GM19023 (cell line): ENCODE results near the gene SH3GL2.
"Not testable (repeated sequence)": the region's sequence is repeated elsewhere in the genome, so short reads cannot be mapped to it uniquely, and the experiment has no call there.

Source experiments
- ATAC-seq: cut with Tn5 transposase; IDR thresholded peaks from one replicate; pipeline ENCODE4 v1.9.1; 2021; ENCODE audit warnings: mild to moderate bottlenecking, moderate library complexity; ENCODE audit not compliant: unreplicated experiment

SH3GL2 gene

GRCh38 chr9:17742067-17742466 is 163.2 kb downstream of the SH3GL2 start:
- ATAC-seq, result no peak

GRCh38 chr9:17744786-17745185 is 165.9 kb downstream of the SH3GL2 start:
- no peak for ATAC-seq

GRCh38 chr9:17750269-17750668 is 171.4 kb downstream of the SH3GL2 start:
- ATAC-seq, result no peak

- no peak for ATAC-seq
These were observed 172.6 kb downstream of the SH3GL2 start for GRCh38 chr9:17751486-17751885.

GRCh38 chr9:17752021-17752420 is 173.2 kb downstream of the SH3GL2 start:
- no peak for ATAC-seq

GRCh38 chr9:17757816-17758215 is 178.9 kb downstream of the SH3GL2 start:
- no peak for ATAC-seq

- no peak for ATAC-seq
These were observed 181.4 kb downstream of the SH3GL2 start for GRCh38 chr9:17760250-17760649.

GRCh38 chr9:17761984-17762676 is 183.3 kb downstream of the SH3GL2 start:
- ATAC-seq, result no peak

- no peak for ATAC-seq
These were observed 185.4 kb downstream of the SH3GL2 start for GRCh38 chr9:17764306-17764705.

- ATAC-seq, result not testable (repeated sequence)
These were observed 186.3 kb downstream of the SH3GL2 start for GRCh38 chr9:17765131-17765530.

GRCh38 chr9:17772223-17772622 is 193.4 kb downstream of the SH3GL2 start:
- ATAC-seq, result no peak

- no peak for ATAC-seq
These were observed 196.8 kb downstream of the SH3GL2 start for GRCh38 chr9:17775656-17776055.

GRCh38 chr9:17776735-17777134 is 197.9 kb downstream of the SH3GL2 start:
- no peak for ATAC-seq

- no peak for ATAC-seq
These were observed 198.6 kb downstream of the SH3GL2 start for GRCh38 chr9:17777465-17777864.

- no peak for ATAC-seq
These were observed 203.7 kb downstream of the SH3GL2 start for GRCh38 chr9:17782430-17783149.

GRCh38 chr9:17783227-17783626 is 204.4 kb downstream of the SH3GL2 start:
- ATAC-seq, result no peak

- ATAC-seq, result no peak
These were observed 210.4 kb downstream of the SH3GL2 start for GRCh38 chr9:17789316-17789715.

- no peak for ATAC-seq
These were observed 215.1 kb downstream of the SH3GL2 start for GRCh38 chr9:17793713-17794622.

GRCh38 chr9:17795744-17796143 is 216.9 kb downstream of the SH3GL2 start:
- ATAC-seq, result no peak

- no peak for ATAC-seq
These were observed 220.5 kb downstream of the SH3GL2 start for GRCh38 chr9:17799369-17799768.

- ATAC-seq, result no peak
These were observed 221.6 kb downstream of the SH3GL2 start for GRCh38 chr9:17800418-17800817.
